GM12873 (cell line): ENCODE results near the gene SFTPD.

Experiments used
- CTCF ChIP-seq: IDR thresholded peaks from 2 replicates; pipeline ENCODE4 v1.5.1; 2012; ENCODE audit warnings: low read depth, mild to moderate bottlenecking, moderate library complexity, low read length, control low read depth; ENCODE audit not compliant: insufficient read depth; ENCODE audit errors: missing control alignments

SFTPD gene

GRCh38 chr10:79982362-79982800 lies 33.5 kb upstream of the SFTPD start:
- TF ChIP-seq CTCF: no peak

- TF ChIP-seq CTCF: no peak
These were observed 32.8 kb upstream of the SFTPD start for GRCh38 chr10:79981450-79982361.

GRCh38 chr10:79980711-79981110 lies 31.8 kb upstream of the SFTPD start:
- TF ChIP-seq CTCF: no peak

GRCh38 chr10:79979976-79980687 lies 31.2 kb upstream of the SFTPD start:
- no peak for TF ChIP-seq CTCF

- TF ChIP-seq CTCF: no peak
These were observed 30.5 kb upstream of the SFTPD start for GRCh38 chr10:79979310-79979975.

- TF ChIP-seq CTCF: no peak
These were observed 28.1 kb upstream of the SFTPD start for GRCh38 chr10:79976999-79977398.

- TF ChIP-seq CTCF: no peak
These were observed 21.2 kb upstream of the SFTPD start for GRCh38 chr10:79970062-79970461.
